HepG2 (cell line): ENCODE data around the gene IQCE. TPM values are rescaled to one million over a fixed set of nuclear protein-coding genes. Genes with fewer than 3 reads are reported as not detected.

Experiments
- ARHGAP35 ChIP-seq: sonication (generic); formaldehyde crosslinking; IDR thresholded peaks from 2 replicates; pipeline ENCODE4 v1.9.0; 2022; ENCODE audit warnings: mild to moderate bottlenecking, inconsistent platforms, moderate library complexity, missing genetic modification reagents, borderline replicate concordance
- ELF3 ChIP-seq: IDR thresholded peaks from 2 replicates; pipeline ENCODE4 v1.6.1; 2016; ENCODE audit warnings: missing genetic modification reagents, missing compliant biosample characterization
- GRHL1 ChIP-seq: sonication (generic); formaldehyde crosslinking; conservative IDR thresholded peaks from 2 replicates; pipeline ENCODE4 v1.8.0; 2022; ENCODE audit warnings: missing genetic modification reagents
- HIC2 ChIP-seq: sonication (generic); formaldehyde crosslinking; IDR thresholded peaks from 2 replicates; pipeline ENCODE4 v1.9.0; 2022; ENCODE audit warnings: low read depth, missing genetic modification reagents
- MEIS2 ChIP-seq: sonication (generic); formaldehyde crosslinking; IDR thresholded peaks from 2 replicates; pipeline ENCODE4 v1.9.0; 2021; ENCODE audit warnings: mild to moderate bottlenecking, missing genetic modification reagents
- PBX2 ChIP-seq: IDR thresholded peaks from 2 replicates; pipeline ENCODE4 v1.6.1; 2016; ENCODE audit warnings: control low read depth
- PRPF4 ChIP-seq: fragments of 200-400 bp; formaldehyde crosslinking; IDR thresholded peaks from 2 replicates; pipeline ENCODE4 v1.6.1; 2016; ENCODE audit warnings: low read length, low read depth; ENCODE audit not compliant: poor library complexity, severe bottlenecking
- SIX1 ChIP-seq: sonication (generic); formaldehyde crosslinking; IDR thresholded peaks from 2 replicates; pipeline ENCODE4 v1.4.0; 2020; ENCODE audit warnings: missing genetic modification reagents, borderline replicate concordance
- SP5 ChIP-seq: IDR thresholded peaks from 2 replicates; pipeline ENCODE4 v1.6.1; 2016; ENCODE audit warnings: low read depth, borderline replicate concordance
- TRIM24 ChIP-seq: sonication (generic); formaldehyde crosslinking; IDR thresholded peaks from 2 replicates; pipeline ENCODE4 v1.8.0; 2022; ENCODE audit warnings: mild to moderate bottlenecking, missing genetic modification reagents
- TSC22D2 ChIP-seq: sonication (generic); formaldehyde crosslinking; IDR thresholded peaks from 2 replicates; pipeline ENCODE4 v1.5.1; 2020; ENCODE audit warnings: missing genetic modification reagents, mild to moderate bottlenecking, borderline replicate concordance
- ZIK1 ChIP-seq: sonication (generic); formaldehyde crosslinking; IDR thresholded peaks from 2 replicates; pipeline ENCODE4 v1.5.0; 2020; ENCODE audit warnings: mild to moderate bottlenecking, low read depth, missing genetic modification reagents, borderline replicate concordance
- ZNF407 ChIP-seq: sonication (generic); formaldehyde crosslinking; IDR thresholded peaks from one replicate; pipeline ENCODE4 v1.5.1; 2020; ENCODE audit warnings: mild to moderate bottlenecking, missing genetic modification reagents; ENCODE audit errors: not compliant biosample characterization
- ZNF432 ChIP-seq: sonication (generic); formaldehyde crosslinking; IDR thresholded peaks from 2 replicates; pipeline ENCODE4 v1.5.0; 2020; ENCODE audit warnings: missing genetic modification reagents, mild to moderate bottlenecking, borderline replicate concordance
- ZNF792 ChIP-seq: IDR thresholded peaks from 2 replicates; pipeline ENCODE4 v1.6.1; 2016
- polyA plus RNA-seq, 8 experiments: library from polyadenylated mRNA; depleted of rRNA in 3 of 8; stranded (reverse) in 7 of 8; unstranded in 1 of 8; fragments of >200 nt; fragmentation: Illumina TruSeq in 4 of 8; extraction: Trizol in 4 of 8; gene quantifications; 2 replicates each; pipeline versions ENCODE4 v1.2.1 to v1.2.3, GENCODE V29; 2011 to 2016; ENCODE audit warnings: low read depth in 4 of 8, missing spikeins in 1 of 8, mixed read lengths in 1 of 8; ENCODE audit not compliant: insufficient read depth in 1 of 8
- total RNA-seq, 5 experiments: library from RNA; depleted of rRNA; stranded (reverse); fragments of >200 nt; fragmentation: Illumina TruSeq; extraction: Trizol; gene quantifications; 2 replicates each; pipeline ENCODE4 v1.2.3, GENCODE V29; 2016; ENCODE audit warnings: low read depth in 1 of 5

The IQCE gene
- total and polyA plus RNA-seq, 2 of the 13 experiments (the other 11 are each of a cell fraction or from before 2014, with no cell fraction given) = 1.5 to 2.5 TPM

GRCh38 chr7:2555121-2556052 is 3.4 kb upstream of the IQCE start, which contains the start of gene BRAT1 (continued):
- peak; percentile 54; the same call in 1 of the 2 replicates for TF ChIP-seq SP5
- 0 out of 2 replicates have a peak, but pooled peaks have one; percentile 32 for TF ChIP-seq ZNF792
- no peak for TF ChIP-seq HIC2
- no peak for TF ChIP-seq ZNF432 (CRISPR knock-in tag)
- peak; percentile 23 for TF ChIP-seq MEIS2 (CRISPR knock-in tag)
- no peak for TF ChIP-seq PRPF4
- no peak for TF ChIP-seq ZIK1 (CRISPR knock-in tag)
- TF ChIP-seq ELF3 (CRISPR knock-in tag) = no peak
- no peak for TF ChIP-seq SIX1 (CRISPR knock-in tag)
- no peak for TF ChIP-seq TSC22D2 (CRISPR knock-in tag)
- TF ChIP-seq TRIM24 (CRISPR knock-in tag) = no peak
- TF ChIP-seq GRHL1 (CRISPR knock-in tag) = no peak
- no peak for TF ChIP-seq PBX2 (CRISPR knock-in tag)
- TF ChIP-seq ZNF407 (CRISPR knock-in tag) = peak; percentile 73
- peak; percentile 48; the same call in 1 of the 2 replicates for TF ChIP-seq ARHGAP35 (CRISPR knock-in tag)
